Tibial nerve (tissue), 3 donors: ENCODE measurements around the gene PECR.

ENCODE experiments used
- CTCF ChIP-seq, 5 experiments: fragments of 200-600 bp in 3 of 5; fragments of 450-650 bp in 2 of 5; sonication (generic) in 3 of 5; IDR thresholded peaks; one replicate each; pipeline ENCODE4 v1.5.1; 2016 to 2019; ENCODE audit warnings: antibody characterized with exemption in 5 of 5, mild to moderate bottlenecking in 3 of 5, moderate library complexity in 2 of 5
- POLR2A ChIP-seq, 2 donors: fragments of 450-650 bp; IDR thresholded peaks; one replicate each; pipeline ENCODE4 v1.6.1; 2017; ENCODE audit warnings: antibody characterized with exemption in 2 of 2, mild to moderate bottlenecking in 2 of 2, moderate library complexity in 2 of 2

GRCh38 chr2:216073773-216074172, 7.8 kb downstream of the PECR start:
- no peak for TF ChIP-seq CTCF (IDR thresholded peaks at IDR 0.05)
- no peak for TF ChIP-seq POLR2A (IDR thresholded peaks at IDR 0.05)
